ENCODE measurements around the gene CDX2. TPM values are rescaled to one million over a fixed set of nuclear protein-coding genes. Genes with fewer than 3 reads are reported as not detected.

Gene CDX2
- total and polyA plus RNA-seq, 9 of the 15 experiments (the other 6 are each of a cell fraction or from before 2014, with no cell fraction given): 0.04 TPM; not detected in 8

GRCh38 chr13:27976362-27977091 is 7.4 kb upstream of the CDX2 start (continued):
- TF ChIP-seq ZBTB1 (CRISPR knock-in tag; IDR thresholded peaks at IDR 0.05; ENCODE audit: borderline replicate concordance, low read depth) (no peak), SIX5 (IDR thresholded peaks at IDR 0.05; ENCODE audit: borderline replicate concordance in 1 of 2, insufficient read depth in 1 of 2, low read depth in 1 of 2, low read length in 2 of 2) (no peak), ELF4 (CRISPR knock-in tag; IDR thresholded peaks at IDR 0.05) (no peak), ARID1B (IDR thresholded peaks at IDR 0.05) (no peak)

- ChIA-PET CTCF (ENCODE audit: low intra/inter-chr PET ratio) (no interaction called here), POLR2A (no interaction called here)
- peaks cover 3 to 52% of the 10 kb centered on the region in 2 experiments; a peak in 3 of 5 replicates for H3K27me3 ChIP-seq (ENCODE audit: control insufficient read depth in 2 of 2, insufficient read depth in 2 of 2, low read length in 2 of 2)
- BruUV-seq (replicated peaks): no TSS peak
- no peaks in the 10 kb centered on the region for H3K9me3 ChIP-seq (replicated peaks; ENCODE audit: control insufficient read depth, insufficient read depth, low read depth, low read length)
- ATAC-seq (no peak), DNase-seq (ENCODE audit: extremely low read depth in 1 of 4, low spot score in 3 of 4) (no peak), FAIRE-seq (no peak)
- H3K9ac ChIP-seq (ENCODE audit: insufficient read depth in 1 of 2, low read depth in 2 of 2, low read length in 2 of 2): no peak overlapping the region
- 1% methylated on average over 19 of the region's 51 CpGs for WGBS (ENCODE audit: insufficient coverage, low coverage, missing lambda C conversion rate)
- no peaks in the 10 kb centered on the region for H3K36me3 ChIP-seq (ENCODE audit: control insufficient read depth, insufficient read depth, low read length)
- H3K4me2 ChIP-seq (ENCODE audit: insufficient read depth, low read length): no peak overlapping the region
- H2AFZ ChIP-seq (ENCODE audit: low read depth, low read length): no peak overlapping the region
- in situ Hi-C loops (cut with MboI) (no loop called here), intact Hi-C loops (cut with micrococcal nuclease) (no loop called here)
- no peaks in the 10 kb centered on the region for H3K9me1 ChIP-seq (ENCODE audit: control insufficient read depth, insufficient read depth, low read length)
- no peaks in the 10 kb centered on the region for H3K79me2 ChIP-seq (ENCODE audit: control insufficient read depth, insufficient read depth, low read length)
- 0 out of 5 replicates have a peak, but pooled peaks cover 0 to 3% of the 10 kb centered on the region in 2 experiments for H3K4me1 ChIP-seq (replicated peaks in 1 of 2; ENCODE audit: control insufficient read depth in 2 of 2, insufficient read depth in 2 of 2, low read length in 2 of 2)
- H4K20me1 ChIP-seq (replicated peaks; ENCODE audit: control insufficient read depth, insufficient read depth, low read length): no peaks in the 10 kb centered on the region
- H3K4me3 ChIP-seq: no peak overlapping the region
- no peak overlapping the region for H3K27ac ChIP-seq (ENCODE audit: extremely low read depth, low read depth, low read length)
- no peak for TF ChIP-seq KDM5B (IDR thresholded peaks at IDR 0.05; ENCODE audit: insufficient replicate concordance, low read depth, low read length)
- no peak for TF ChIP-seq TCF7L2 (IDR thresholded peaks at IDR 0.05; ENCODE audit: low read depth, low read length)
- no peak for TF ChIP-seq ZNF140 (CRISPR knock-in tag; IDR thresholded peaks at IDR 0.05)
- no peak for TF ChIP-seq MEF2D (tag; conservative IDR thresholded peaks at IDR 0.05; ENCODE audit: low read depth)
- no peak for TF ChIP-seq CBFB (CRISPR knock-in tag; IDR thresholded peaks at IDR 0.05)
- TF ChIP-seq ELF1 (tag; IDR thresholded peaks at IDR 0.05): no peak
- TF ChIP-seq ZNF347 (CRISPR knock-in tag; IDR thresholded peaks at IDR 0.05; ENCODE audit: low read depth): no peak
- TF ChIP-seq TARDBP (IDR thresholded peaks at IDR 0.05): no peak
- no peak for TF ChIP-seq PHF8 (IDR thresholded peaks at IDR 0.05; ENCODE audit: borderline replicate concordance, low read length)
- TF ChIP-seq CREM (IDR thresholded peaks at IDR 0.05; ENCODE audit: low read depth): no peak
- TF ChIP-seq HDAC6 (IDR thresholded peaks at IDR 0.05; ENCODE audit: low read depth, low read length): no peak
- TF ChIP-seq DLX4 (CRISPR knock-in tag; IDR thresholded peaks at IDR 0.05): no peak
- no peak for TF ChIP-seq RBM14 (IDR thresholded peaks at IDR 0.05; ENCODE audit: borderline replicate concordance, insufficient read depth, low read depth, low read length)
- no peak for TF ChIP-seq NR2C1 (IDR thresholded peaks at IDR 0.05)
- no peak for TF ChIP-seq NR2C1 (tag; IDR thresholded peaks at IDR 0.05)
Observed at GRCh38 chr13:27975564-27976361, 6.6 kb upstream of the CDX2 start.

All from K562 (cell line).